GM12891 (cell line): ENCODE data around the gene MCTP2.

Experiments
- DNase-seq: peaks from one replicate; pipeline ENCODE4 v3.0.0; 2011; ENCODE audit warnings: low spot score; ENCODE audit not compliant: insufficient read length
- FAIRE-seq: peaks from 2 replicates; lab custom pipeline; 2011; peaks lifted over from hg19 to GRCh38; lab: Jason Lieb, UNC
- PAX5 ChIP-seq: IDR thresholded peaks from 2 replicates; pipeline ENCODE4 v1.6.1; 2011; ENCODE audit warnings: low read length, moderate library complexity, mild to moderate bottlenecking; ENCODE audit not compliant: insufficient read depth, severe bottlenecking
- POLR2A ChIP-seq: IDR thresholded peaks from 2 replicates; pipeline ENCODE4 v1.6.1; 2011; ENCODE audit warnings: low read depth, low read length, control low read depth
- POLR2AphosphoS5 ChIP-seq: IDR thresholded peaks from 2 replicates; pipeline ENCODE4 v1.6.1; 2011; ENCODE audit warnings: low read depth, low read length, control low read depth
- POU2F2 ChIP-seq: IDR thresholded peaks from 2 replicates; pipeline ENCODE4 v1.6.1; 2011; ENCODE audit warnings: low read depth, mild to moderate bottlenecking, control low read depth, low read length, moderate library complexity
- SPI1 ChIP-seq: IDR thresholded peaks from 2 replicates; pipeline ENCODE4 v1.6.1; 2011; ENCODE audit warnings: low read depth, low read length, control low read depth
- TAF1 ChIP-seq: IDR thresholded peaks from 2 replicates; pipeline ENCODE4 v1.6.1; 2011; ENCODE audit warnings: low read depth, low read length, control low read depth

The MCTP2 gene

DNA sequence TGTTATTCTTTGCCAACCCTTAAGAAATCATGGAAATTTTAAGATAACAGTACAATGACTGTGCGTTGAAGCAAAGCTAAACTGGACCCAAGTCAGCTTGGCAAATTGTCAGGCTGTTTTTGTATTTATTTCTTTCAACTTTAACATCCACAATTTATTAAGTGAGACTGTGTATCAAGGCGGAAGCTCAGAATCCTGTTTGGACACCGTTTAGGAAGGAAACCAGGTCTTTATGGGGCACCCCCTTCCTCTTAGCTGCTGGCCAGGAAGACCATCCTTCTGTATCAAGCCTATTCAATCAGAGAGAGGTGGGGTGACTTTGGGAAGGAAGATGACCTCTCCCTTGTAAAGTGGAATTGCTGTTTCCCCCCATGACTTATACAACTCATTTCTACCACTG is 166.0 kb downstream of the MCTP2 start:
- TF ChIP-seq PAX5: no peak
- no peak for TF ChIP-seq POLR2AphosphoS5
- no peak for TF ChIP-seq SPI1
- TF ChIP-seq POU2F2: no peak
- no peak for TF ChIP-seq TAF1
- no peak for TF ChIP-seq POLR2A
- DNase-seq: no peak
- no peak for FAIRE-seq

DNA sequence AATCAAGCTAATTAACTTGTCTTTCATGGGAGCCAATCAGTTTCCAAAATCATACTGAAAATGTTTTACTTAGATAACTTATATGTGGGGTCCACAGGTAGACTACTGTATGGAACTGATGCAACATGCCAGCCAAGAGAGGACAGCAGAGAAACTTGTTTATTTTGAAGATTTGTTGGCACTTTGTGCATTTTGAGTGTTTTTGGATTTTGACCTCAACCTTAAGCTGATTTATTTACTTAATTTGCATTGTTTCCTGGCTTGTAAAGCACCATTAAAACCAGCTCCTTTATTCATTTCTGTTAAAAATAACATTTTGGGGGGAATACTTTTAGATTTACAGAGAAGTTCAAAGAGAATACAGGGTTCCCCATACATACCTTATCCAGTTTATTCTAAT is 166.6 kb downstream of the MCTP2 start:
- DNase-seq: no peak
- no peak for FAIRE-seq
- no peak for TF ChIP-seq POU2F2
- no peak for TF ChIP-seq PAX5
- TF ChIP-seq TAF1: no peak
- TF ChIP-seq POLR2A: no peak

- DNase-seq: no peak
- no peak for TF ChIP-seq POU2F2
- no peak for TF ChIP-seq PAX5
- no peak for TF ChIP-seq POLR2A
- TF ChIP-seq POLR2AphosphoS5: no peak
- no peak for TF ChIP-seq SPI1
- TF ChIP-seq TAF1: no peak
- FAIRE-seq: no peak
Measured at GRCh38 chr15:94400526-94401298, 169.4 kb downstream of the MCTP2 start.

DNA sequence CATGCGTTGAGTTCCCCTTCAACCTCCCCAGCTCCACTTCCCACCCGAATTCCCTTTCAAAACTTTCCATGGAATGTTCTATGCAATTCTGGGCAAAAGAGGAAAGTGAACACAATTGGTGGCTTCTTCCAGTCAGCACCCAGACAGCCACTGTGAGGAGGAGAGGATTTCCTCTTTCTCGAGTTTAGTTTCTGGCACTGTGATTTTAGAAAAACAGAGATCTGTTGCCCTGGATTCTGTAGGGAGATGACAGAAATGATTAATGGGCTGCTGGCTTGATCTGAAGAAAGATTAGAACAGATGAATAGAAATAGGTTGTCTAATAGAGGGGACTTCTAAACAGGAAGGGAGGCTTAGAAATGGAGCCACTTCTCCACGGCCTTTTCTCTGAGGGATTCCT is 172.0 kb downstream of the MCTP2 start:
- DNase-seq: no peak
- no peak for FAIRE-seq
- TF ChIP-seq POU2F2 (no peak), POLR2AphosphoS5 (no peak), SPI1 (no peak), TAF1 (no peak), POLR2A (no peak), PAX5 (no peak)

- FAIRE-seq (no peak), DNase-seq (no peak)
- no peak for TF ChIP-seq TAF1
- no peak for TF ChIP-seq PAX5
- TF ChIP-seq SPI1: no peak
- no peak for TF ChIP-seq POLR2A
- TF ChIP-seq POU2F2: no peak
- no peak for TF ChIP-seq POLR2AphosphoS5
Measured at GRCh38 chr15:94404733-94405283, 173.4 kb downstream of the MCTP2 start.

DNA sequence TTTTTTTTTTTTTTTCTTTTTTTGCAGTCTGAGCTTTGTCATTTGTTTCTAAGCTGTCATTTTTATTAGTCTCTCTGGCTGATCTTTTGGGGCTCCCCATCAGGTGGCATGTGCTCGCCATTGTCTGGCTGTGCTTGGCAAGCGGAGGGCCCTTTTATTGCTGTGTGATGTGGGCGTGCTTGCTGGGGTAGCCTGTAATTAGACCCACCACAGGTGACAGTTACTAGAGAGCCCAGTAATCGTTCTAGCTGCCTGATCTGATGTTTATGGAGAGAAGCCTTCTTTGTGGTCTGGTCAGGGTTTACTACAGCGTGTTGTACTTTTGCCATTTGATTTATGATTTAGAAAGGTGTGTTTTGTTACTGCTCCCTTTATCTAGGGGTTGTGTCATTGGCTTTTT is 179.9 kb downstream of the MCTP2 start:
- FAIRE-seq: no peak
- DNase-seq: no peak
- TF ChIP-seq POU2F2: no peak
- no peak for TF ChIP-seq POLR2A

- no peak for FAIRE-seq
- no peak for DNase-seq
- no peak for TF ChIP-seq POLR2A
Measured at GRCh38 chr15:94411846-94412245, 180.5 kb downstream of the MCTP2 start.

DNA sequence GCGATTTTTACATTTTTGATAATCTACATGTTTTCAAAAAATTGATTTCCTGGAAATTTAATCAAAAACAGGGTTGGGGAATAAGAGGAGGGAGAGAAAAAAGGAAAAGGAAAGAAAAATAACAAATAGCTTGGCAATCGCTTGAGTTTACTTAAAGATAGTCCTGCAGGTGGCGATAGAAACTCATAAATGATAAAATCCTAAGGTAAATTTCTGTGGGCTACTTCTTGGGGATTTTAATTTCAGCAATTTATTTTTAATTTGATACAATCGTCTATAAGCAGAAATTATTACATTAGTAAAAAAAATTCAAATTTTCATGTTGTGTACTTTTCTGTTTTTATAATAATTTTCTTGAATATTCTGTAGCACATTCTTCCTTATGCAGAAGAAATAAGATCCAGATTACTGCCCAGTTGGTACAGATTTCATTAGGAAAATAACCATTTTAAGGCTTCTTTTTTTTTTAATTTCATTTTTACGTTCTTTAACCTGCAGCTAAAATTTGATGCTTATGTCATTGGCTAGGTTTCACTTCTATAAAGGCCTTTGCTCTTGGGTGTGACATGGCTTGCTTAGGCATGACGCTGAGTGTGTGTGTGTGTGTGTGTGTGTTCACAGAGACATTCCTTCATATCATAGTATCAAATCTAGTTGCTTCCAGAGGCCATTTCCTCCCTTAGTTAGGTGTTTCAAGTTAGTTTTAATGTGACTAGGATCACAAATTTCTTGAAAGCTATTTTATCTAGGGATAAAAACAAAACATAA is 181.8 kb downstream of the MCTP2 start:
- FAIRE-seq (no peak), DNase-seq (no peak)
- TF ChIP-seq POLR2AphosphoS5 (no peak), POU2F2 (no peak), SPI1 (peak; percentile 34; the same call in 1 of the 2 replicates)

DNA sequence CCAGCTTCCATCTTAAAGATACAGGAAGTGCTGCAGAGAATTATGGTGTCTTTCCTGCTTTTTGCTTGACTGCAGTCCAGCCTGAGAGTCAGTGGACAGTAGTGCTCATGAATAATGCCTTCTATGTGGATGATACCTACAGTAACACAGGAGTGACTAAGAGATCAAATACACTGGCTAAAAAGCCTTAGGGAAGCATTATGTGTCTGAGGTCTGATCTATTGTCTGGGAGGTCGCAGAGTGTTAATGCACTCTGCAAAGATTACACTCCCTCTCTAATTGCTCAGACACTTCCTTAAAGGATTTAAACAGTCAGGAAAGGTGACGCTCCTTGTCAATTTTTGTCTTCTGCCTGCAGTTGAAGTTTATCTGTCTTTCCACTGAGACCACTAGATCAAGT is 183.6 kb downstream of the MCTP2 start:
- TF ChIP-seq TAF1: no peak
- FAIRE-seq (no peak), DNase-seq (no peak)

GRCh38 chr15:94416267-94416666 is 184.9 kb downstream of the MCTP2 start:
- TF ChIP-seq POLR2A (no peak), POLR2AphosphoS5 (no peak), PAX5 (no peak), SPI1 (no peak), POU2F2 (no peak), TAF1 (no peak)
- no peak for DNase-seq
- FAIRE-seq: no peak
